Erythroblast (primary cell): Measurements from ENCODE around the gene PPIL6.

Experiments used
- GATA1 ChIP-seq: IDR thresholded peaks from 2 replicates; pipeline ENCODE4 v1.6.1; 2011; ENCODE audit warnings: low read depth, mild to moderate bottlenecking, control low read depth, low read length, moderate library complexity
- POLR2A ChIP-seq: IDR thresholded peaks from 2 replicates; pipeline ENCODE4 v1.6.1; 2011; ENCODE audit warnings: mild to moderate bottlenecking, low read length

- no peak for TF ChIP-seq POLR2A
- no peak for TF ChIP-seq GATA1
Observed at GRCh38 chr6:109485266-109485935, 45.0 kb upstream of the PPIL6 start.
